Panc1 (cell line): Measurements from ENCODE around the gene ATP5F1D. TPM values are rescaled to one million over a fixed set of nuclear protein-coding genes. Genes with fewer than 3 reads are reported as not detected.

Experiments
- ATAC-seq: fragments of 200-7000 bp; cut with Tn5 transposase; 2 replicates; pipeline ENCODE4 v1.9.1; 2020; ENCODE audit warnings: mild to moderate bottlenecking, moderate library complexity
- BruUV-seq: library from RNA; stranded (reverse); fragments of 400-500 nt; replicated peaks from 2 replicates; lab custom pipeline; 2021; lab: Mats Ljungman, UMichigan
- CTCF ChIA-PET: fragments of 300-600 bp; sonication (Branson Sonifier 250); formaldehyde crosslinking; loops from one replicate; lab custom pipeline; 2022; ENCODE audit warnings: antibody characterized with exemption; lab: Charles Lee
- POLR2A ChIA-PET: fragments of 300-600 bp; sonication (Branson Sonifier 250); formaldehyde crosslinking; loops from one replicate; lab custom pipeline; 2022; ENCODE audit warnings: antibody characterized with exemption; lab: Charles Lee
- DNase-seq: peaks from one replicate; pipeline ENCODE4 v3.0.0-alpha.2; 2010; ENCODE audit warnings: low read depth, low spot score
- H3K27ac ChIP-seq: 2 replicates; pipeline ENCODE4 v1.5.1; 2011; ENCODE audit warnings: mild to moderate bottlenecking, low read length, inconsistent platforms
- H3K27me3 ChIP-seq: fragments of 200-500 bp; sonication (Bioruptor generic); 2 replicates; pipeline ENCODE4 v1.6.0; 2014; ENCODE audit warnings: low read length, inconsistent platforms; ENCODE audit not compliant: control insufficient read depth, insufficient read depth
- H3K36me3 ChIP-seq: fragments of 200-500 bp; sonication (Bioruptor generic); 2 replicates; pipeline ENCODE4 v1.5.1; 2014; ENCODE audit warnings: inconsistent platforms, mild to moderate bottlenecking, low read length, moderate library complexity; ENCODE audit not compliant: control insufficient read depth, insufficient read depth
- H3K4me1 ChIP-seq: 2 replicates; pipeline ENCODE4 v1.5.1; 2011; ENCODE audit warnings: inconsistent platforms, mild to moderate bottlenecking, low read length, moderate library complexity; ENCODE audit not compliant: control insufficient read depth, insufficient read depth
- H3K4me3 ChIP-seq, 2 experiments: 2 replicates each; pipeline ENCODE4 v1.5.1; 2011 to 2012; ENCODE audit warnings: low read depth in 2 of 2, low read length in 2 of 2, mild to moderate bottlenecking in 2 of 2, inconsistent platforms in 1 of 2, moderate library complexity in 1 of 2
- H3K9me3 ChIP-seq: fragments of 200-500 bp; sonication (Bioruptor generic); 2 replicates; pipeline ENCODE4 v1.5.1; 2014; ENCODE audit warnings: low read depth, mild to moderate bottlenecking, inconsistent platforms, low read length, moderate library complexity; ENCODE audit not compliant: control insufficient read depth, insufficient read depth
- CTCF ChIP-seq: fragments of 450-650 bp; IDR thresholded peaks from 2 replicates; pipeline ENCODE4 v1.5.1; 2017; ENCODE audit warnings: mild to moderate bottlenecking
- POLR2AphosphoS5 ChIP-seq: IDR thresholded peaks from 2 replicates; pipeline ENCODE4 v1.6.1; 2012; ENCODE audit warnings: mild to moderate bottlenecking, low read depth, low read length, moderate library complexity
- REST ChIP-seq, 2 experiments: IDR thresholded peaks; 2 replicates each; pipeline ENCODE4 v1.6.1; 2011 to 2012; ENCODE audit warnings: low read depth in 2 of 2, control low read depth in 1 of 2, low read length in 1 of 2, mild to moderate bottlenecking in 1 of 2, moderate library complexity in 1 of 2; ENCODE audit not compliant: insufficient read depth in 1 of 2
- SIN3A ChIP-seq: IDR thresholded peaks from 2 replicates; pipeline ENCODE4 v1.6.1; 2012; ENCODE audit warnings: low read depth, mild to moderate bottlenecking, low read length, moderate library complexity, borderline replicate concordance; ENCODE audit not compliant: insufficient read depth
- in situ Hi-C: cut with HindIII; loops from 2 replicates; pipeline ENCODE4 v1.10.0; 2016; ENCODE audit warnings: low sequenced_read_pairs, low pct_unique_long_range_greater_than_20kb
- intact Hi-C: fragments of 100-400 bp; cut with micrococcal nuclease; formaldehyde crosslinking; loops from one replicate; pipeline ENCODE4 v1.10.0; 2022; ENCODE audit not compliant: unreplicated experiment
- total RNA-seq: library from RNA; stranded (reverse); gene quantifications from one replicate; pipeline ENCODE4 v1.2.1, GENCODE V29; 2021; ENCODE audit not compliant: unreplicated experiment

The ATP5F1D gene
- total RNA-seq, 1 experiment from 2014 or later, result 218 TPM

GRCh38 chr19:1220477-1220930 lies 21.0 kb upstream of the ATP5F1D start:
- intact Hi-C loops (no loop called here), in situ Hi-C loops (no loop called here)
- POLR2A ChIA-PET, result no interaction called here
- DNase-seq (no peak), ATAC-seq (peak; percentile 61)
- H3K4me3 ChIP-seq, result no peak overlapping the region
- H3K36me3 ChIP-seq, result no peaks in the 10 kb centered on the region
- no TSS peak for BruUV-seq
- TF ChIP-seq POLR2AphosphoS5 (no peak; the same call in 1 of the 2 replicates), CTCF (peak; percentile 66)
- peaks cover 15% of the 10 kb centered on the region for H3K4me1 ChIP-seq
- H3K27ac ChIP-seq, result no peak overlapping the region
- H3K9me3 ChIP-seq, result no peaks in the 10 kb centered on the region
- no peaks in the 10 kb centered on the region for H3K27me3 ChIP-seq
- CTCF ChIA-PET, result interaction anchor here (0.6 kb wide), 1 partner anchor 192 kb away, joined by 17 read pairs; no protein-coding TSS in a partner anchor

- POLR2A ChIA-PET, result no interaction called here
Measured at GRCh38 chr19:1220976-1221903, 20.3 kb upstream of the ATP5F1D start.

More at GRCh38 chr19:1220976-1221903, 20.3 kb upstream of the ATP5F1D start:
- Histone ChIP-seq H3K36me3 (no peaks in the 10 kb centered on the region), H3K9me3 (no peaks in the 10 kb centered on the region), H3K4me1 (peaks cover 8% of the 10 kb centered on the region), H3K27ac (no peak overlapping the region), H3K27me3 (no peaks in the 10 kb centered on the region), H3K4me3 (no peak overlapping the region)
- BruUV-seq, result no TSS peak
- no peak for TF ChIP-seq REST (IDR thresholded peaks at IDR 0.05; ENCODE audit: insufficient read depth in 1 of 2, low read depth in 2 of 2, low read length in 1 of 2)
- TF ChIP-seq CTCF, result peak; percentile 76
- TF ChIP-seq SIN3A, result no peak
- CTCF ChIA-PET, result interaction anchor here (0.6 kb wide), 3 partner anchors 45 to 200 kb away, joined by 3 to 17 read pairs (median 3); partner anchors contain the start of gene TMEM259
- ATAC-seq, result peak; percentile 47
- intact Hi-C loops, result no loop called here
- DNase-seq, result no peak
- in situ Hi-C loops, result no loop called here
